ENCODE measurements around the gene RCOR3.

DNA sequence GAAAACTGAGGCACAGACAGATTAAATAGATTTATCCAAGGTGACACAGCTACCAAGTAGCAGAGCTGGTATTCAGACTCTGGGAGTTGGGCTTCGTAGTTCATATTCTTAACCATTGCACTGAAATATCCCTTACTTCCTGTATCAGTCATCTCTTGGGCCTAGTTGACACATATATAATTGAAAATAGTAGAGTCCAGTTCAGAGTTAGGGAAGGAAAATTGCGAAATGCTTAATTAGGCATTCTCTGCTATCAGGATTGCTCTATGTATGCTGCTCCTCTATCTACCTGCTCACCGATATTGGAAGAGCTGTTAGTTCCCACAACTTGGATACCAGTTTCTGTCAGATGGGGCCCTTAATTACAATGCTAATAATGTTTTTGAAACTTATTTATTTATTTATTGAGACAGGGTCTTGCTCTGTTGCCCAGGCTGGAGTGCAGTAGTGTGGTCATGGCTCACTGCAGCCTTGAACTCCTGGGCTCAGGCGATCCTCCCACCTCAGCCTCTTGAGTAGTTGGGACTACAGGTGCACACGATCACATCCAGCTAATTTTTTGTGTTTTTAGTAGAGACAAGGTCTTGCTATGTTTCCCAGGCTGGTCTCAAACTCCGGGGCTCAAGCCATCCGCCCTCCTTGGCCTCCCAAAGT lies 8.2 kb downstream of the RCOR3 start:
- TF ChIP-seq, protein P1, sequence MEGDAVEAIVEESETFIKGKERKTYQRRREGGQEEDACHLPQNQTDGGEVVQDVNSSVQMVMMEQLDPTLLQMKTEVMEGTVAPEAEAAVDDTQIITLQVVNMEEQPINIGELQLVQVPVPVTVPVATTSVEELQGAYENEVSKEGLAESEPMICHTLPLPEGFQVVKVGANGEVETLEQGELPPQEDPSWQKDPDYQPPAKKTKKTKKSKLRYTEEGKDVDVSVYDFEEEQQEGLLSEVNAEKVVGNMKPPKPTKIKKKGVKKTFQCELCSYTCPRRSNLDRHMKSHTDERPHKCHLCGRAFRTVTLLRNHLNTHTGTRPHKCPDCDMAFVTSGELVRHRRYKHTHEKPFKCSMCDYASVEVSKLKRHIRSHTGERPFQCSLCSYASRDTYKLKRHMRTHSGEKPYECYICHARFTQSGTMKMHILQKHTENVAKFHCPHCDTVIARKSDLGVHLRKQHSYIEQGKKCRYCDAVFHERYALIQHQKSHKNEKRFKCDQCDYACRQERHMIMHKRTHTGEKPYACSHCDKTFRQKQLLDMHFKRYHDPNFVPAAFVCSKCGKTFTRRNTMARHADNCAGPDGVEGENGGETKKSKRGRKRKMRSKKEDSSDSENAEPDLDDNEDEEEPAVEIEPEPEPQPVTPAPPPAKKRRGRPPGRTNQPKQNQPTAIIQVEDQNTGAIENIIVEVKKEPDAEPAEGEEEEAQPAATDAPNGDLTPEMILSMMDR (IDR thresholded peaks at IDR 0.05), result no peak
- TF ChIP-seq POLR2A (IDR thresholded peaks at IDR 0.05), result no peak
- TF ChIP-seq EP300 (IDR thresholded peaks at IDR 0.05), result no peak

Measured in tibial nerve (tissue), 4 donors.